ENCODE measurements around the gene TMC4.

DNA sequence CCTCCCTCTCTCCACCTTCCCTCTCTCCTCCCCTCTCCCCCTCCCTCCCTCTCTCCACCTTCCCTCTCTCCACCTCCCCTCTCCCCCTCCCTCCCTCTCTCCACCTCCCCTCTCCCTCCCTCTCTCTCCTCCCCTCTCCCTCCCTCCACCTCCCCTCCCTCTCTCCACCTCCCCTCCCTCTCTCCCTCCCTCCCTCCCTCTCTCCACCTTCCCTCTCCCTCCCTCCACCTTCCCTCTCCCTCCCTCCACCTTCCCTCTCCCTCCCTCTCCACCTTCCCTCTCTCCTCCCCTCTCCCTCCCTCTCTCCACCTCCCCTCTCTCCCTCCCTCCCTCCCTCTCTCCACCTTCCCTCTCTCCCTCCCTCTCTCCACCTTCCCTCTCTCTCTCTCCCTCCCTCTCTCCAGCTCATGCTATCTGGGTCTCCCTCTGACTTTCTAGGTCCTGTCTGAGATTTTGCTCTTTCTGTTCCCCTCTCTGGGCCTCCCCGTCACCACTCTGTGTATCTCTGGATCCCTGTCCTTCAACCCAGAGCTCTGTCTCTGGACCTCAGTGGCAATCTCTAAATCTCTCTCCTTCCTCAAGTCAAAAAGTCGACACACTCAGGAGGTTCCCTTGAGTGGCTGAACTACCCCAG lies 38.9 kb downstream of the TMC4 start:
- TF ChIP-seq, protein P1, sequence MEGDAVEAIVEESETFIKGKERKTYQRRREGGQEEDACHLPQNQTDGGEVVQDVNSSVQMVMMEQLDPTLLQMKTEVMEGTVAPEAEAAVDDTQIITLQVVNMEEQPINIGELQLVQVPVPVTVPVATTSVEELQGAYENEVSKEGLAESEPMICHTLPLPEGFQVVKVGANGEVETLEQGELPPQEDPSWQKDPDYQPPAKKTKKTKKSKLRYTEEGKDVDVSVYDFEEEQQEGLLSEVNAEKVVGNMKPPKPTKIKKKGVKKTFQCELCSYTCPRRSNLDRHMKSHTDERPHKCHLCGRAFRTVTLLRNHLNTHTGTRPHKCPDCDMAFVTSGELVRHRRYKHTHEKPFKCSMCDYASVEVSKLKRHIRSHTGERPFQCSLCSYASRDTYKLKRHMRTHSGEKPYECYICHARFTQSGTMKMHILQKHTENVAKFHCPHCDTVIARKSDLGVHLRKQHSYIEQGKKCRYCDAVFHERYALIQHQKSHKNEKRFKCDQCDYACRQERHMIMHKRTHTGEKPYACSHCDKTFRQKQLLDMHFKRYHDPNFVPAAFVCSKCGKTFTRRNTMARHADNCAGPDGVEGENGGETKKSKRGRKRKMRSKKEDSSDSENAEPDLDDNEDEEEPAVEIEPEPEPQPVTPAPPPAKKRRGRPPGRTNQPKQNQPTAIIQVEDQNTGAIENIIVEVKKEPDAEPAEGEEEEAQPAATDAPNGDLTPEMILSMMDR (IDR thresholded peaks at IDR 0.05; ENCODE audit: poor library complexity): no peak
- TF ChIP-seq EZH2phosphoT487 (IDR thresholded peaks at IDR 0.05; ENCODE audit: low read depth, severe bottlenecking, unreplicated experiment) (no peak), EZH2 (IDR thresholded peaks at IDR 0.05; ENCODE audit: borderline replicate concordance) (no peak)

Data from hepatocyte (in vitro differentiated cells).